Measurements from ENCODE around the gene ERP27. TPM values are rescaled to one million over a fixed set of nuclear protein-coding genes. Genes with fewer than 3 reads are reported as not detected.
A peak's percentile ranks its signal among the peaks of the same experiment; 100 is the strongest.

ERP27 gene
- total RNA-seq, 1 donor: not detected

- H3K27ac ChIP-seq (ENCODE audit: low read depth, low read length): no peak overlapping the region
- H3K27me3 ChIP-seq (ENCODE audit: insufficient read depth, low read length): peaks cover 6% of the 10 kb centered on the region
- DNase-seq (ENCODE audit: insufficient read length, low spot score, missing footprints): peak; percentile 67
These were observed 7.0 kb downstream of the ERP27 start for GRCh38 chr12:14931359-14931758.

GRCh38 chr12:14930299-14930698, 8.0 kb downstream of the ERP27 start:
- Histone ChIP-seq H2AFZ (ENCODE audit: low read length) (no peak overlapping the region), H3K4me3 (ENCODE audit: insufficient read depth, low read length) (no peak overlapping the region), H4K20me1 (ENCODE audit: insufficient read depth, low read length) (no peaks in the 10 kb centered on the region), H3K9me3 (ENCODE audit: low read depth, low read length) (no peaks in the 10 kb centered on the region), H3K27me3 (ENCODE audit: insufficient read depth, low read length) (peaks cover 6% of the 10 kb centered on the region), H3K79me2 (ENCODE audit: insufficient read depth, low read length) (no peaks in the 10 kb centered on the region), H3K27ac (ENCODE audit: low read depth, low read length) (no peak overlapping the region), H3K36me3 (ENCODE audit: insufficient read depth, low read length) (no peaks in the 10 kb centered on the region), H3K4me1 (ENCODE audit: insufficient read depth, low read length) (no peaks in the 10 kb centered on the region), H3K4me2 (ENCODE audit: insufficient read depth, low read length) (no peak overlapping the region)
- DNase-seq (ENCODE audit: insufficient read length, low spot score, missing footprints): no peak
- no peak for TF ChIP-seq CTCF (IDR thresholded peaks at IDR 0.05; ENCODE audit: extremely low read depth, low read depth, low read length)

More at GRCh38 chr12:14931359-14931758, 7.0 kb downstream of the ERP27 start:
- no peak overlapping the region for H3K4me3 ChIP-seq (ENCODE audit: insufficient read depth, low read length)
- H3K4me2 ChIP-seq (ENCODE audit: insufficient read depth, low read length): no peak overlapping the region
- H4K20me1 ChIP-seq (ENCODE audit: insufficient read depth, low read length): no peaks in the 10 kb centered on the region
- H3K36me3 ChIP-seq (ENCODE audit: insufficient read depth, low read length): no peaks in the 10 kb centered on the region
- no peaks in the 10 kb centered on the region for H3K9me3 ChIP-seq (ENCODE audit: low read depth, low read length)
- H3K4me1 ChIP-seq (ENCODE audit: insufficient read depth, low read length): no peaks in the 10 kb centered on the region
- H3K79me2 ChIP-seq (ENCODE audit: insufficient read depth, low read length): no peaks in the 10 kb centered on the region
- no peak for TF ChIP-seq CTCF (IDR thresholded peaks at IDR 0.05; ENCODE audit: extremely low read depth, low read depth, low read length)
- H2AFZ ChIP-seq (ENCODE audit: low read length): no peak overlapping the region

GRCh38 chr12:14928931-14929330, 9.4 kb downstream of the ERP27 start:
- DNase-seq (ENCODE audit: insufficient read length, low spot score, missing footprints): no peak
- Histone ChIP-seq H3K4me2 (ENCODE audit: insufficient read depth, low read length) (no peak overlapping the region), H3K4me3 (ENCODE audit: insufficient read depth, low read length) (no peak overlapping the region), H2AFZ (ENCODE audit: low read length) (peak overlapping the region; percentile 50), H3K27ac (ENCODE audit: low read depth, low read length) (no peak overlapping the region), H3K36me3 (ENCODE audit: insufficient read depth, low read length) (no peaks in the 10 kb centered on the region), H3K4me1 (ENCODE audit: insufficient read depth, low read length) (no peaks in the 10 kb centered on the region), H3K9me3 (ENCODE audit: low read depth, low read length) (no peaks in the 10 kb centered on the region), H3K27me3 (ENCODE audit: insufficient read depth, low read length) (peaks cover 6% of the 10 kb centered on the region), H4K20me1 (ENCODE audit: insufficient read depth, low read length) (no peaks in the 10 kb centered on the region), H3K79me2 (ENCODE audit: insufficient read depth, low read length) (no peaks in the 10 kb centered on the region)
- no peak for TF ChIP-seq CTCF (IDR thresholded peaks at IDR 0.05; ENCODE audit: extremely low read depth, low read depth, low read length)

GRCh38 chr12:14927267-14927666, 11.1 kb downstream of the ERP27 start:
- TF ChIP-seq CTCF (IDR thresholded peaks at IDR 0.05; ENCODE audit: extremely low read depth, low read depth, low read length): no peak

More at GRCh38 chr12:14927267-14927666, 11.1 kb downstream of the ERP27 start:
- no peak overlapping the region for H3K4me3 ChIP-seq (ENCODE audit: insufficient read depth, low read length)
- H3K36me3 ChIP-seq (ENCODE audit: insufficient read depth, low read length): no peaks in the 10 kb centered on the region
- H3K9me3 ChIP-seq (ENCODE audit: low read depth, low read length): no peaks in the 10 kb centered on the region
- no peak overlapping the region for H2AFZ ChIP-seq (ENCODE audit: low read length)
- H3K27me3 ChIP-seq (ENCODE audit: insufficient read depth, low read length): peaks cover 6% of the 10 kb centered on the region
- no peaks in the 10 kb centered on the region for H3K4me1 ChIP-seq (ENCODE audit: insufficient read depth, low read length)
- no peaks in the 10 kb centered on the region for H3K79me2 ChIP-seq (ENCODE audit: insufficient read depth, low read length)
- H4K20me1 ChIP-seq (ENCODE audit: insufficient read depth, low read length): no peaks in the 10 kb centered on the region
- H3K4me2 ChIP-seq (ENCODE audit: insufficient read depth, low read length): no peak overlapping the region
- DNase-seq (ENCODE audit: insufficient read length, low spot score, missing footprints): no peak
- H3K27ac ChIP-seq (ENCODE audit: low read depth, low read length): no peak overlapping the region
